ENCODE data around the gene VAPA.

- TF ChIP-seq CTCF (conservative IDR thresholded peaks at IDR 0.05 in 1 of 2, IDR thresholded peaks at IDR 0.05 in 1 of 2; ENCODE audit: low read depth in 1 of 2, low read length in 2 of 2) (no peak), EZH2 (IDR thresholded peaks at IDR 0.05; ENCODE audit: low read length, missing control alignments) (no peak)
Observed at GRCh38 chr18:9924371-9924943, 10.6 kb downstream of the VAPA start.
